SK-N-SH treated with all-trans-retinoic acid at 6 μM for 48 hours (cell line): ENCODE measurements around the gene ADGRF1.

ENCODE experiments used
- ATAC-seq: fragments of 200-7000 bp; cut with Tn5 transposase; 3 replicates; pipeline ENCODE4 v1.9.1; 2020; ENCODE audit warnings: mild to moderate bottlenecking, moderate library complexity
- ARNTL ChIP-seq: fragments of 450-650 bp; formaldehyde crosslinking; IDR thresholded peaks from 2 replicates; pipeline ENCODE4 v1.5.0; 2020; ENCODE audit warnings: low read depth, mild to moderate bottlenecking, moderate library complexity, borderline replicate concordance
- BACH2 ChIP-seq: fragments of 250-450 bp; sonication (Bioruptor Pico); IDR thresholded peaks from 2 replicates; pipeline ENCODE4 v1.9.0; 2021; ENCODE audit warnings: mild to moderate bottlenecking, borderline replicate concordance
- CSDC2 ChIP-seq: fragments of 250-450 bp; sonication (Bioruptor Pico); IDR thresholded peaks from 2 replicates; pipeline ENCODE4 v1.5.0; 2020; ENCODE audit warnings: mild to moderate bottlenecking, moderate library complexity
- ESRRG ChIP-seq: fragments of 250-450 bp; sonication (Bioruptor Pico); IDR thresholded peaks from 2 replicates; pipeline ENCODE4 v1.6.1; 2021; ENCODE audit warnings: mild to moderate bottlenecking
- GLIS3 ChIP-seq: fragments of 250-450 bp; sonication (Bioruptor Pico); IDR thresholded peaks from 2 replicates; pipeline ENCODE4 v1.5.0; 2020; ENCODE audit warnings: mild to moderate bottlenecking, moderate library complexity
- ISL1 ChIP-seq: fragments of 250-450 bp; sonication (Bioruptor Pico); IDR thresholded peaks from 2 replicates; pipeline ENCODE4 v2.1.2; 2022; ENCODE audit warnings: mild to moderate bottlenecking, moderate library complexity
- OSR1 ChIP-seq: fragments of 250-450 bp; sonication (Bioruptor Pico); IDR thresholded peaks from 2 replicates; pipeline ENCODE4 v1.8.0; 2022; ENCODE audit warnings: moderate library complexity, mild to moderate bottlenecking, inconsistent platforms
- RARB ChIP-seq: fragments of 250-450 bp; sonication (Bioruptor Pico); IDR thresholded peaks from 2 replicates; pipeline ENCODE4 v1.8.0; 2021; ENCODE audit warnings: mild to moderate bottlenecking, moderate library complexity
- SNAI2 ChIP-seq: fragments of 250-450 bp; sonication (Bioruptor Pico); IDR thresholded peaks from 2 replicates; pipeline ENCODE4 v1.5.0; 2020; ENCODE audit warnings: mild to moderate bottlenecking, moderate library complexity
- TCF4 ChIP-seq: fragments of 250-450 bp; sonication (Bioruptor Pico); IDR thresholded peaks from 2 replicates; pipeline ENCODE4 v1.8.0; 2021; ENCODE audit warnings: mild to moderate bottlenecking, moderate library complexity, borderline replicate concordance
- ZC3H10 ChIP-seq: fragments of 250-450 bp; sonication (Bioruptor Pico); IDR thresholded peaks from 2 replicates; pipeline ENCODE4 v1.5.1; 2021; ENCODE audit warnings: mild to moderate bottlenecking, moderate library complexity
- ZFP3 ChIP-seq: fragments of 250-450 bp; sonication (Bioruptor Pico); IDR thresholded peaks from 2 replicates; pipeline ENCODE4 v1.5.0; 2020; ENCODE audit warnings: mild to moderate bottlenecking, moderate library complexity
- ZFP30 ChIP-seq: fragments of 450-650 bp; formaldehyde crosslinking; IDR thresholded peaks from 2 replicates; pipeline ENCODE4 v1.5.0; 2022; ENCODE audit warnings: mild to moderate bottlenecking, moderate library complexity
- ZNF565 ChIP-seq: fragments of 450-650 bp; formaldehyde crosslinking; conservative IDR thresholded peaks from 2 replicates; pipeline ENCODE4 v1.5.0; 2020; ENCODE audit warnings: low read depth, mild to moderate bottlenecking, moderate library complexity
- ZNF70 ChIP-seq: fragments of 450-650 bp; formaldehyde crosslinking; IDR thresholded peaks from 2 replicates; pipeline ENCODE4 v1.5.0; 2020; ENCODE audit warnings: mild to moderate bottlenecking, moderate library complexity
- ZNF8 ChIP-seq: fragments of 450-650 bp; formaldehyde crosslinking; IDR thresholded peaks from 2 replicates; pipeline ENCODE4 v1.5.0; 2020; ENCODE audit warnings: mild to moderate bottlenecking, moderate library complexity
- TF ChIP-seq, protein P1 (sequence below): fragments of 250-450 bp; sonication (Bioruptor Pico); IDR thresholded peaks from 2 replicates; pipeline ENCODE4 v1.5.0; 2020; ENCODE audit warnings: mild to moderate bottlenecking, moderate library complexity
- TF ChIP-seq, protein P2 (sequence below): fragments of 250-450 bp; sonication (Bioruptor Pico); IDR thresholded peaks from 2 replicates; pipeline ENCODE4 v1.5.1; 2020; ENCODE audit warnings: low read depth, mild to moderate bottlenecking, moderate library complexity
- TF ChIP-seq, protein P3 (sequence below): fragments of 250-450 bp; sonication (Bioruptor Pico); IDR thresholded peaks from 2 replicates; pipeline ENCODE4 v1.8.0; 2020; ENCODE audit warnings: mild to moderate bottlenecking, moderate library complexity, borderline replicate concordance

Gene ADGRF1

GRCh38 chr6:47069156-47069555 lies 27.0 kb upstream of the ADGRF1 start (continued):
- TF ChIP-seq, protein P1, sequence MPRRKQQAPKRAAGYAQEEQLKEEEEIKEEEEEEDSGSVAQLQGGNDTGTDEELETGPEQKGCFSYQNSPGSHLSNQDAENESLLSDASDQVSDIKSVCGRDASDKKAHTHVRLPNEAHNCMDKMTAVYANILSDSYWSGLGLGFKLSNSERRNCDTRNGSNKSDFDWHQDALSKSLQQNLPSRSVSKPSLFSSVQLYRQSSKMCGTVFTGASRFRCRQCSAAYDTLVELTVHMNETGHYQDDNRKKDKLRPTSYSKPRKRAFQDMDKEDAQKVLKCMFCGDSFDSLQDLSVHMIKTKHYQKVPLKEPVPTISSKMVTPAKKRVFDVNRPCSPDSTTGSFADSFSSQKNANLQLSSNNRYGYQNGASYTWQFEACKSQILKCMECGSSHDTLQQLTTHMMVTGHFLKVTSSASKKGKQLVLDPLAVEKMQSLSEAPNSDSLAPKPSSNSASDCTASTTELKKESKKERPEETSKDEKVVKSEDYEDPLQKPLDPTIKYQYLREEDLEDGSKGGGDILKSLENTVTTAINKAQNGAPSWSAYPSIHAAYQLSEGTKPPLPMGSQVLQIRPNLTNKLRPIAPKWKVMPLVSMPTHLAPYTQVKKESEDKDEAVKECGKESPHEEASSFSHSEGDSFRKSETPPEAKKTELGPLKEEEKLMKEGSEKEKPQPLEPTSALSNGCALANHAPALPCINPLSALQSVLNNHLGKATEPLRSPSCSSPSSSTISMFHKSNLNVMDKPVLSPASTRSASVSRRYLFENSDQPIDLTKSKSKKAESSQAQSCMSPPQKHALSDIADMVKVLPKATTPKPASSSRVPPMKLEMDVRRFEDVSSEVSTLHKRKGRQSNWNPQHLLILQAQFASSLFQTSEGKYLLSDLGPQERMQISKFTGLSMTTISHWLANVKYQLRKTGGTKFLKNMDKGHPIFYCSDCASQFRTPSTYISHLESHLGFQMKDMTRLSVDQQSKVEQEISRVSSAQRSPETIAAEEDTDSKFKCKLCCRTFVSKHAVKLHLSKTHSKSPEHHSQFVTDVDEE (CRISPR knock-in tag): no peak
- TF ChIP-seq OSR1 (CRISPR knock-in tag): no peak
- no peak for TF ChIP-seq SNAI2 (CRISPR knock-in tag)
- TF ChIP-seq ZFP30 (CRISPR knock-in tag): no peak
- TF ChIP-seq RARB (CRISPR knock-in tag): no peak

GRCh38 chr6:47066418-47066817 lies 24.3 kb upstream of the ADGRF1 start:
- TF ChIP-seq, protein P2, sequence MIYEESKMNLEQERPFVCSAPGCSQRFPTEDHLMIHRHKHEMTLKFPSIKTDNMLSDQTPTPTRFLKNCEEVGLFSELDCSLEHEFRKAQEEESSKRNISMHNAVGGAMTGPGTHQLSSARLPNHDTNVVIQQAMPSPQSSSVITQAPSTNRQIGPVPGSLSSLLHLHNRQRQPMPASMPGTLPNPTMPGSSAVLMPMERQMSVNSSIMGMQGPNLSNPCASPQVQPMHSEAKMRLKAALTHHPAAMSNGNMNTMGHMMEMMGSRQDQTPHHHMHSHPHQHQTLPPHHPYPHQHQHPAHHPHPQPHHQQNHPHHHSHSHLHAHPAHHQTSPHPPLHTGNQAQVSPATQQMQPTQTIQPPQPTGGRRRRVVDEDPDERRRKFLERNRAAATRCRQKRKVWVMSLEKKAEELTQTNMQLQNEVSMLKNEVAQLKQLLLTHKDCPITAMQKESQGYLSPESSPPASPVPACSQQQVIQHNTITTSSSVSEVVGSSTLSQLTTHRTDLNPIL (CRISPR knock-in tag): no peak
- TF ChIP-seq OSR1 (CRISPR knock-in tag): no peak
- no peak for TF ChIP-seq ARNTL (CRISPR knock-in tag)
- TF ChIP-seq ISL1 (CRISPR knock-in tag): no peak
- TF ChIP-seq ZFP30 (CRISPR knock-in tag): no peak
- TF ChIP-seq ZNF70 (CRISPR knock-in tag): no peak
- no peak for TF ChIP-seq GLIS3 (CRISPR knock-in tag)
- TF ChIP-seq SNAI2 (CRISPR knock-in tag): no peak
- no peak for TF ChIP-seq ESRRG
- TF ChIP-seq BACH2: no peak
- no peak for TF ChIP-seq ZFP3 (CRISPR knock-in tag)
- TF ChIP-seq, protein P3, sequence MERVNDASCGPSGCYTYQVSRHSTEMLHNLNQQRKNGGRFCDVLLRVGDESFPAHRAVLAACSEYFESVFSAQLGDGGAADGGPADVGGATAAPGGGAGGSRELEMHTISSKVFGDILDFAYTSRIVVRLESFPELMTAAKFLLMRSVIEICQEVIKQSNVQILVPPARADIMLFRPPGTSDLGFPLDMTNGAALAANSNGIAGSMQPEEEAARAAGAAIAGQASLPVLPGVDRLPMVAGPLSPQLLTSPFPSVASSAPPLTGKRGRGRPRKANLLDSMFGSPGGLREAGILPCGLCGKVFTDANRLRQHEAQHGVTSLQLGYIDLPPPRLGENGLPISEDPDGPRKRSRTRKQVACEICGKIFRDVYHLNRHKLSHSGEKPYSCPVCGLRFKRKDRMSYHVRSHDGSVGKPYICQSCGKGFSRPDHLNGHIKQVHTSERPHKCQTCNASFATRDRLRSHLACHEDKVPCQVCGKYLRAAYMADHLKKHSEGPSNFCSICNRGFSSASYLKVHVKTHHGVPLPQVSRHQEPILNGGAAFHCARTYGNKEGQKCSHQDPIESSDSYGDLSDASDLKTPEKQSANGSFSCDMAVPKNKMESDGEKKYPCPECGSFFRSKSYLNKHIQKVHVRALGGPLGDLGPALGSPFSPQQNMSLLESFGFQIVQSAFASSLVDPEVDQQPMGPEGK: no peak
- no peak for TF ChIP-seq ZC3H10 (CRISPR knock-in tag)
- TF ChIP-seq ZNF565 (CRISPR knock-in tag): no peak
- TF ChIP-seq, all 23 proteins: peak for 0
- ATAC-seq: no peak

DNA sequence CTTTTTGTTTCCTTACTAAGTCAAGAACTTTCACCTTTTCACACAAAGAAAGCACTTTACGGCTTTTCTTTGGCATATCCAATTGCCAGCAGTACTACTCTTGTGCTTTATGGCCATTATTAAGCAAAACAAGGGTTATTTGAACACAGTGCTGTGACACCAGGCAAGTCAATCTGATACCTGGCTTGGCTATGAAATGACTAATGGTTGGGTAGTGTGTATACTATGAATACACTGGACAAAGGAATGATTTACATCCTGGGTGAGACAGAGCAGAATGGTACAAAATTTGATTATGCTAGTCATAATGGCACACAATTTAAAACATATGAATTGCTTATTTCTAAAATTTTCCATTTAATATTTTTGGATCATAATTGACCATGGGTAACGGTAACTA lies 22.1 kb upstream of the ADGRF1 start:
- no peak for ATAC-seq
- no peak for TF ChIP-seq ESRRG
- TF ChIP-seq CSDC2 (CRISPR knock-in tag): no peak
- TF ChIP-seq, all 23 proteins: peak for 0

DNA sequence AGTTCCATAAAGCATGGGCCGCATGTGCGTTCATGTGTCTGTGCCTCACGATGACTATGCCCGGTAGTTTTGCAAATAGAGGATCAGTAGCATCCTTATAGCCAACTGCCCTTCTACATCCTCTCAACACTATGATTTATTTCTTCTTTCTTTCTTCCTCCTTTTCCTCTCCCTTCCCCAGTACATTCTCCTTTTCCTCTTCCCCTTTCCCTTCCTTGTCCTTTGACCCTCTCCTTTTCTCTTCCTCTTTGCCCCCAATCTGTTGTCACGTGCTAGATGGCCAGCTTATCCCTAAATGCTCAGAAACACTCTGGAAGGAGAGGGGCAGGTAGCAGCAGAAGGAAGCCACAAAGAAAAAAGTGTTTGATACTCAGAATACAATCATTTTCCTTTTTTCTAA lies 20.2 kb upstream of the ADGRF1 start:
- no peak for ATAC-seq
- TF ChIP-seq CSDC2 (CRISPR knock-in tag) (no peak), ZNF565 (CRISPR knock-in tag) (no peak)

GRCh38 chr6:47061309-47062300 lies 19.5 kb upstream of the ADGRF1 start:
- TF ChIP-seq GLIS3 (CRISPR knock-in tag) (no peak), ZFP3 (CRISPR knock-in tag) (no peak), ZC3H10 (CRISPR knock-in tag) (no peak)
- no peak for ATAC-seq

GRCh38 chr6:47059216-47059885 lies 17.2 kb upstream of the ADGRF1 start:
- ATAC-seq: no peak
- no peak for TF ChIP-seq ZC3H10 (CRISPR knock-in tag)
- TF ChIP-seq TCF4: no peak
- TF ChIP-seq ESRRG: no peak
- TF ChIP-seq ZNF8 (CRISPR knock-in tag): no peak
- TF ChIP-seq, protein P1 (CRISPR knock-in tag): no peak
- no peak for TF ChIP-seq ZFP30 (CRISPR knock-in tag)
